Measurements from ENCODE around the gene PAQR6.

PAQR6 gene, protein sequence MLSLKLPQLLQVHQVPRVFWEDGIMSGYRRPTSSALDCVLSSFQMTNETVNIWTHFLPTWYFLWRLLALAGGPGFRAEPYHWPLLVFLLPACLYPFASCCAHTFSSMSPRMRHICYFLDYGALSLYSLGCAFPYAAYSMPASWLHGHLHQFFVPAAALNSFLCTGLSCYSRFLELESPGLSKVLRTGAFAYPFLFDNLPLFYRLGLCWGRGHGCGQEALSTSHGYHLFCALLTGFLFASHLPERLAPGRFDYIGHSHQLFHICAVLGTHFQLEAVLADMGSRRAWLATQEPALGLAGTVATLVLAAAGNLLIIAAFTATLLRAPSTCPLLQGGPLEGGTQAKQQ

GRCh38 chr1:156247460-156248322 is at the start of gene PAQR6:
Gene PAQR6, minus strand, starts transcription at chr1:156248056. Its CDS starts 1,325 bp downstream, at chr1:156246731.
- DNase-seq = no peak

GRCh38 chr1:156295391-156295947 is 47.6 kb upstream of the PAQR6 start, which contains the start of gene GLMP:
Gene GLMP, minus strand, starts transcription at chr1:156295679. Its CDS starts 34 bp downstream, at chr1:156295645.
- peak; percentile 61 for DNase-seq

- DNase-seq = no peak
Measured at GRCh38 chr1:156293895-156294294, 46.0 kb upstream of the PAQR6 start.

GRCh38 chr1:156293098-156293434 is 45.2 kb upstream of the PAQR6 start:
- DNase-seq = no peak

- DNase-seq = peak; percentile 21
Measured at GRCh38 chr1:156291226-156292061, 43.6 kb upstream of the PAQR6 start.

GRCh38 chr1:156289857-156290256 is 42.0 kb upstream of the PAQR6 start:
- DNase-seq = no peak

DNA sequence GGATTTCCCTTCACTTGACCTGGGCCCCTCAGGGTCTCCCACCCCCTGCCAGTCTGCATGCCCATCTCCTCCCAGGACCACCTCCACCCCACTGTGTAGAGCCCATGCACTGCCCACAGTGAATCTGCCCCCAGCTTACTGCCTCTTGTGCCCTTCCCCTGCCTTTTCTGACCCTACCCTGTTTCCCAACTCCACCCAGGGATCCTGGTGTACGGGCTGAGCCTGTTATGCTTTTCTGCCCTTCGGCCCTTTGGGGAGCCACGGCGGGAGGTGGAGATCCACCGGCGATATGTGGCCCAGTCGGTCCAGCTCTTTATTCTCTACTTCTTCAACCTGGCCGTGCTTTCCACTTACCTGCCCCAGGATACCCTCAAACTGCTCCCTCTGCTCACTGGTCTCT is 38.2 kb upstream of the PAQR6 start:
- no peak for DNase-seq

DNA sequence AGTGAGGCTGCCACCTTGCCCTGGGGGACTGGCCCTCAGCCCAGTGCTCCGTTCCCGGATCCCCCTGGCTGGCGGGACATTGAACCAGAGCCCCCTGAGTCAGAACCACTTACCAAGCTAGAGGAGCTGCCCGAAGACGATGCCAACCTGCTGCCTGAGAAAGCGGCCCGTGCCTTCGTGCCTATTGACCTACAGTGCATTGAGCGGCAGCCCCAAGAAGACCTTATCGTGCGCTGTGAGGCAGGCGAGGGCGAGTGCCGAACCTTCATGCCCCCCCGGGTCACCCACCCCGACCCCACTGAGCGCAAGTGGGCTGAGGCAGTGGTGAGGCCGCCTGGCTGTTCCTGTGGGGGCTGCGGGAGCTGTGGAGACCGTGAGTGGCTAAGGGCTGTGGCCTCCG is 37.6 kb upstream of the PAQR6 start:
- DNase-seq = no peak

- DNase-seq = no peak
Measured at GRCh38 chr1:156284757-156285156, 36.9 kb upstream of the PAQR6 start.

GRCh38 chr1:156284112-156284511 is 36.3 kb upstream of the PAQR6 start, which contains the start of gene TMEM79:
Gene TMEM79, plus strand, starts transcription at chr1:156284325. Its CDS starts 902 bp downstream, at chr1:156285227.
- no peak for DNase-seq

DNA sequence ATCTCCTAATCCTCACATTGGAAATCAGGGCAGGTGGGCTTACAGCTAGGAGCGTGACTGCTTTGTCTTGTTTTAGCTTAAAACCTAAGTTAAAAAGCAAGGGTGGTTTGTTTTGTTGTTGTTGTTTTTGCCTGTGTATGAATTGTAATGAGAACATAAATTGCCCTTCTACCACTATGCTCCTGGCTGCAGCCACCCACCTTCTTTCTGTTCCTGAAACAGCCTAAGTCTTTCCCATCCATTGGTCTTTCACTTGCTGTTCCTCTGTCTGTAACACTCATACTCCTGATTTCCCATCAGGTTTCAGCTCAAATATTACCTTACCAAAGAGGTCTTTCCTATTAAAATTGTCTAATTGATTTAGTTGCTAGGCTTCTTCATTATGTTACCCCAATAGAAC is 35.7 kb upstream of the PAQR6 start:
- no peak for DNase-seq

- peak; percentile 98 for DNase-seq
Measured at GRCh38 chr1:156282479-156283222, 34.8 kb upstream of the PAQR6 start, which contains the start of gene SMG5. Gene SMG5, minus strand, starts transcription at chr1:156282825. Its CDS starts 145 bp downstream, at chr1:156282680.

DNA sequence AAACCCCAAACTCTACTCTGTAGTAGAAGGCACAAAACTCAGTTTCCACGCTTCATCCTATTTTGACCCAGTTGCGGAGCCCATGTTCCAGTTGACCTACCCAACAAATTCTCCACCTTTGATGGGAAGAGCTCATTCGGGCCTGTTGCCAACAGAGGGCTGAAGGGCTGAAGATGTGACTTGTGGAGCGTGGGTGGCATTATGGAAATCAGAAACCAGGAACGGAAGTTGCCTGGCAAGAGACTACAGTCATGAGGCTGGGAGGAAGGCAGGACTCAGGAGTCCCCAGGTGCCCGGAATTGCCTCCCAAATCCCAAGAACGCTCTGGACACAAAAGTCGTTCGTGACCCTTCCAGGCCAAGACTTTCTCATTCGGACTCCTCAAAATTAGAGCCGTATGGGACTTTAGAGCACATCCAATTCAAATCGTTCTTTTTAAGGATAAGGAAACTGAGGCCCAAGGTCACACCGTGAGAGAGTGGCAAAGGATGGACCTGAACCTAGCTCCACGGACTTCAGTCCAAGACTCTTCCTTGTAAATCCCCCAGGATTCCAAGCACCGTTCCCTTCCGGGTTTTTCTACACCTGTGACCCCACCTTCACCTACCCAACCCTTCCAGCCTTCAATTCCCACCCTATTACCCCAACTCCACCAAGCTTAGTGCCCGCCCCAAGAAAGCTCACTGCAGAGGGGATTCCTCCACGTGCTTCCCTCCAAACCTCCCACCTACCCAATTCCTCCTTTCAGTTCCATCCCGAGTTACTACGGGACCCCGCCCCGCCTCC is 34.0 kb upstream of the PAQR6 start:
- peak; percentile 9 for DNase-seq

DNA sequence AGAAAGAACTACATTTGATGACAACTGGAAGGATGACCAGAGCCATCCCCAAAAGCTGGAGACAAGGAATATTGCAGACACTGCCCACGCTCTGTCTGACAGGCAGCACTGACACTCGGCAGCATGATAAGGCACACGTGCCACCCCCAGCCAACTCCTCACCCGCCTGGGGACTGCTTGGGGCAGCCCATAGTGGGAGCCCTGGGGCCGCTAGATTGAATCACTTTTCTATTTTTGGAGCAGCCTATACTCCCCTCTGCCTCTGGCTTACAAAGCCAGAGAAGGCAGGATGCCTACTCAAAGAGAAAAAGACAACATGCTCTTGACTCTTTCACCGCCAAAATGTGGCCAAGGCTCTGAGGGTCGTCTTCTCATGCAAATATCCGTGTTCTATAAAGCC is 33.4 kb upstream of the PAQR6 start:
- DNase-seq = peak; percentile 27

DNA sequence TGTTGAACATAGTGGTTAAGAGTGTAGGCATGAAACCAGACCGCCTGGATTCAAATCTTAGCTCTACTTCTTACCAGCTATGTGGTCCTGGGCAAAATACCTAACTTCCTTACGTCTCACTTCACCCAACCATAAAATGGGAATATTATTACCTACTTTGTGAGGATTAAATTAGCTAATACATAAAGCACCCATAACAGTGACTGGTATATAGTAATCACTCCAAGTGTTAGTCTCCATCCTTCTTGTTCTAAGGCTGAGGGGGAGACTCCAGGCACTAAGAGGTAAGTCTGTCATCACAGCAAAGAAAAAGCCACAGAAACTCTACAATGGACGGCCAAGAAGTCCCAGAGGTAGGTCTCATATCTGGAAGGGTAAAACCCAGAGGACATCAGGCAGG is 32.0 kb upstream of the PAQR6 start:
- DNase-seq = no peak

DNA sequence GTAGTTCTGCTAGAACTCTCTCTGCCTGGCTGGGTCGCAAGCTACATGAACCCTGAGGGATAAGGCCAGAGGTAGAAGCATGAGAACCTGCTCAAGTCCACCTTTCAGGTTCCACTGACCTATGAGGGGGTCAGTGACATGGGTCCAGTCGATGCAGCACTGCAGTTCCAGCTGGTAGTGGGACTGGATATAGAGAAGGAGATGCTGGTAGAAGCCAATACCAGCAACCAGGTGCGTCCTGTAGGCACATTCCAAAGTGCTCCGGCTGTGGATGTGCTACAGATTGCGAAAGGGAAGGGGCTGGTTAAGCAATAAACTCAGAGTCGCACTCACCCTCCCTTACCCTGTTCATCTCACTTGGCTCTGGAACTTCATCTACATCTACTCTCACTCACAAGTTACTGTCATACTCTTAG is 29.1 kb upstream of the PAQR6 start:
- no peak for DNase-seq

- no peak for DNase-seq
Measured at GRCh38 chr1:156276532-156276931, 28.7 kb upstream of the PAQR6 start.

DNA sequence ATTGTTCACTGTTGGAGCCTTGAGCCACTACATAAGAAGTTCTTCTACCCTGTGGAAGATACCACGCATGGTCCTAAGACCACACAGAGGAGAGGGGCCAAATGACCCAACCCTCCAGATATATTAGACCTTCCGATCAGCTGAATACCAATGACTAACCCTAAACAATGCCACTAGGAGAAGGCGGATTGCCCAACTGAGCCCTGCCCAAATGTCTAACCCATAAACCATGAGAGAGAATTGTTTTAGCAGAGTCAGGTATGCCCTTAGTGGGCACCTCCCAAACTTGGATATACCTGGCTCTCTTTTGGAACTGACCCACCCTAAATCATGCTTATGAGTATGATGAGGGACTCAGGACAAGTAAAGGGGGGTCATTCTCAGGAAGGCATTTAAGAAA is 22.5 kb upstream of the PAQR6 start:
- DNase-seq = no peak

- no peak for DNase-seq
Measured at GRCh38 chr1:156268336-156268735, 20.5 kb upstream of the PAQR6 start.

- no peak for DNase-seq
Measured at GRCh38 chr1:156266051-156266450, 18.2 kb upstream of the PAQR6 start.

DNA sequence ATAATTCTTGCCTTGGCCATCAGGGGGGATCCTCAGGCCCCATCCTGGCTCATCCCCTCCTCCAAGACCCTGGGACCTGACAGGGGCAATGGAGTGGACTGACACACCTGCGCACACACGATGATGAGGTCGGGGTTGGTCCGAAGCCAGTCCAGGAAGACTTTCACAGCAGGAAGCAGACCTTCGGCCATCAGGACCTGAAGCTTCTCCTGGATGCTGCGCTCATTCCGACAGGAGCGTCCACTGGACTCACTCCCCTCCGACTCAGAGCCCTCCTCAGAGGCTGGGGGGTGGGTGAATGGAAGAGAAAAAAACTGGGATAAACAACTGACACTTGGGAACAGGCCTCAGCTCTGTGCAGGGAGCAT is 15.4 kb upstream of the PAQR6 start:
- DNase-seq = no peak
